Activated naive CD4-positive, alpha-beta T cell treated with anti-CD3 and anti-CD28 coated beads for 36 hours (primary cell): Measurements from ENCODE around the gene GPR143. TPM values are rescaled to one million over a fixed set of nuclear protein-coding genes. Genes with fewer than 3 reads are reported as not detected.
"Not testable (repeated sequence)": the region's sequence is repeated elsewhere in the genome, so short reads cannot be mapped to it uniquely, and the experiment has no call there.

Source experiments
- CTCF ChIA-PET: fragments of 350-600 bp; sonication (Branson Sonifier 250); formaldehyde crosslinking; loops from one replicate; lab custom pipeline; 2021; ENCODE audit warnings: antibody characterized with exemption; lab: Charles Lee
- DNase-seq: peaks from one replicate; pipeline ENCODE4 v3.0.0-alpha.2; 2020
- H3K27ac Mint-ChIP-seq: one replicate; pipeline ENCODE4 v1.8.0; 2021; ENCODE audit warnings: mild to moderate bottlenecking, mixed read lengths
- H3K27me3 Mint-ChIP-seq: one replicate; pipeline ENCODE4 v1.8.0; 2021; ENCODE audit warnings: low read depth, mixed read lengths
- H3K36me3 Mint-ChIP-seq: one replicate; pipeline ENCODE4 v1.8.0; 2021; ENCODE audit warnings: low read depth, mixed read lengths
- H3K4me1 Mint-ChIP-seq: one replicate; pipeline ENCODE4 v1.8.0; 2021; ENCODE audit warnings: low read depth, mixed read lengths
- H3K4me3 Mint-ChIP-seq: one replicate; pipeline ENCODE4 v1.8.0; 2021; ENCODE audit warnings: mild to moderate bottlenecking, moderate library complexity, mixed read lengths
- H3K9me3 Mint-ChIP-seq: one replicate; pipeline ENCODE4 v1.8.0; 2021; ENCODE audit warnings: mixed read lengths
- intact Hi-C: fragments of 100-400 bp; cut with micrococcal nuclease; formaldehyde crosslinking; loops from one replicate; pipeline ENCODE4 v1.15.1; 2023
- total RNA-seq, 2 experiments: library from RNA; stranded (reverse); gene quantifications; one replicate each; pipeline ENCODE4 v1.2.3, GENCODE V29; 2021

Gene GPR143
- total RNA-seq, result not detected

GRCh38 chrX:9765737-9766097 lies at the start of gene GPR143:
Gene GPR143 (minus strand): TSS chrX:9765847. CDS start chrX:9765817, 30 bp downstream.
- CTCF ChIA-PET, result no interaction called here
- intact Hi-C loops, result no loop called here
- Mint-ChIP-seq H3K36me3 (no peaks in the 10 kb centered on the region), H3K4me1 (no peaks in the 10 kb centered on the region), H3K27me3 (peaks cover 14% of the 10 kb centered on the region), H3K9me3 (no peaks in the 10 kb centered on the region), H3K27ac (no peak within 1 kb of the TSS), H3K4me3 (no peak within 1 kb of the TSS)
- DNase-seq, result no peak

DNA sequence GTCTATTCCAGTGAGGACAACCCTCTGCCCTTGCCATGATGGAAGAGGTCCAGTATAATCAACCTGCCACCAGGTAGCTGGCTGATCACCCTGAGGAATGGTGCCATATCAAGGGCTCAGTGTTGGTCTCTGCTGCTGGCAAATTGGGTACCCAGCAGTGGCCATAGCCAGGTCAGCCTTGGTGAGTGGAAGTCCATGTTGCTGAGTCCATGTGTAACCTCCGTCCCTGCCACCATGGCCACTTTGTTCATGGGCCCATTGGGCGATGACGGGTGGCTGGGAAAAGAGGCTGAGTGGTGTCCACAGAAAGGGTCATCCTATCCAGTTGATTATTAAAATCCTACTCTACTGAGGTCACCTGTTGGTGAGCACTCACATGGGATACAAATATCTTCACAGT lies 45.4 kb upstream of the GPR143 start:
- DNase-seq, H3K9me3 Mint-ChIP-seq, H3K27me3 Mint-ChIP-seq, intact Hi-C loops, H3K4me1 Mint-ChIP-seq, H3K27ac Mint-ChIP-seq, H3K36me3 Mint-ChIP-seq, H3K4me3 Mint-ChIP-seq, CTCF ChIA-PET: not testable (repeated sequence)

DNA sequence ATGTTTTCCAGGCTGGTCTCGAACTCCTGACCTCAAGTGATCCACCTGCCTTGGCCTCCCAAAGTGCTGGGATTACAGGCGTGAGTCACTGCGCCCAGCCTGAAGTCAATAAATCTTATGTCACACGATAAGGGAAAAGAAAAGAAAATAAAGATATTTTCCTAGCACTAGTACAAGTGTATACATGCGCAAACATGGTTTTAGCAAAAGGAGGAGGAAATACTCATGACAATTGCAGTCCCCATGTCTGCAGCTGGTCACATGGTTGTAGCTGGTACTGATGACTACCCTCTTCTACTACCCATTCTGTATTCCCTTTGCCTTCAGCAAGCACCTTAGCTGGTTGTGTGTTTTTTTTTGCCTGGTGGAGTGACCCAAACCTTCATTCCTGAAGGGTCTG lies 44.2 kb upstream of the GPR143 start:
- H3K36me3 Mint-ChIP-seq, DNase-seq, H3K4me1 Mint-ChIP-seq, H3K27ac Mint-ChIP-seq, H3K27me3 Mint-ChIP-seq, H3K4me3 Mint-ChIP-seq, intact Hi-C loops, H3K9me3 Mint-ChIP-seq, CTCF ChIA-PET: not testable (repeated sequence)

- CTCF ChIA-PET, result no interaction called here
- Mint-ChIP-seq H3K36me3 (no peaks in the 10 kb centered on the region), H3K4me3 (no peak overlapping the region), H3K27me3 (no peaks in the 10 kb centered on the region), H3K27ac (no peak overlapping the region), H3K9me3 (no peaks in the 10 kb centered on the region), H3K4me1 (no peaks in the 10 kb centered on the region)
- no peak for DNase-seq
- intact Hi-C loops, result no loop called here
Measured at GRCh38 chrX:9807355-9808182, 41.9 kb upstream of the GPR143 start.

DNA sequence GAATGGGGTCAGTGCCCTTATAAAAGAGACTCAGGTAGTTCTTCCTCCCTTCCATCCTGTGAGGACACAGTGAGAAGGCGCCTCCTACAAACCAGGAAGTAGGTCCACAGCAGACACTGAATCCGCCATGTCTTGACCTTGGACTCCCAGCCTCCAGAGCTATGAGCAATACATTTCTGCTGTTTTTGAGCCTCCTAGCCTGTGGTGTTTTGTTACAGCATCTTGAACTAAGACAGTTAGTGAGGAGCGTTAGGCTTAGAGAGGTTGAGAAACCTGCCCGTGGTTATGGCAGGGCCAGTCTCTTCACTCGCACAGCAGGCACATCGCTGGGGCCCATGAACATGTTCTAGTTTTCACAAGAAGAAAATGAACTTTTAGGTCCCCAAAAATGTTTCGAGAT lies 40.3 kb upstream of the GPR143 start:
- no peaks in the 10 kb centered on the region for H3K36me3 Mint-ChIP-seq
- H3K4me3 Mint-ChIP-seq, result no peak overlapping the region
- intact Hi-C loops, result no loop called here
- no peak overlapping the region for H3K27ac Mint-ChIP-seq
- no peaks in the 10 kb centered on the region for H3K4me1 Mint-ChIP-seq
- CTCF ChIA-PET, result no interaction called here
- no peak for DNase-seq
- H3K9me3 Mint-ChIP-seq, result no peaks in the 10 kb centered on the region
- no peaks in the 10 kb centered on the region for H3K27me3 Mint-ChIP-seq

DNA sequence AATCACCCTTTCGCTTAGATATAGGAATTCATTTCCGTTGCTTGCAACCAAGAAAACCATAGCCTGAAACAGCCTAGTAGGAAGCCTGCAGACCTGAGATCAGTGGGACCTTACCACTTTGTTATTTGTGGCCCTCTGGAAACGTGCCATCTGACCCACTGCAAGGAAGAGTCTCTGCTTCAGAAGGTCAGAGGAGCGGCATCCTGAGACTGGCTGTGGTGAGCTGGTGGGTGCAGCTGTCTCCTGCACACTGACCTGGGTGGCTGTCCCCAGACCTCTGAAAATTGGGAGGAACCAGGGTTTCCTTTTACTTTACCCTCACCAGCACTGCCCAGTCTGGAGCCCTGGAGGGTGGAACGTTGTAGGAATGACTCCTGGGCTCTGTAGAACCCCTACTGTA lies 38.8 kb upstream of the GPR143 start:
- peaks cover 7% of the 10 kb centered on the region for H3K9me3 Mint-ChIP-seq

GRCh38 chrX:9802737-9803136 lies 37.1 kb upstream of the GPR143 start:
- peaks cover 7% of the 10 kb centered on the region for H3K9me3 Mint-ChIP-seq
- H3K36me3 Mint-ChIP-seq, result no peaks in the 10 kb centered on the region
- H3K4me3 Mint-ChIP-seq, result no peak overlapping the region
- no peaks in the 10 kb centered on the region for H3K4me1 Mint-ChIP-seq
- CTCF ChIA-PET, result no interaction called here
- no peak for DNase-seq
- H3K27ac Mint-ChIP-seq, result no peak overlapping the region
- intact Hi-C loops, result no loop called here
- H3K27me3 Mint-ChIP-seq, result peaks cover 7% of the 10 kb centered on the region

More for the DNA sequence above, 38.8 kb upstream of the GPR143 start:
- no peak for DNase-seq
- H3K27me3 Mint-ChIP-seq, result peaks cover 7% of the 10 kb centered on the region
- H3K27ac Mint-ChIP-seq, result no peak overlapping the region
- CTCF ChIA-PET, result no interaction called here
- H3K4me1 Mint-ChIP-seq, result no peaks in the 10 kb centered on the region
- no peaks in the 10 kb centered on the region for H3K36me3 Mint-ChIP-seq
- no peak overlapping the region for H3K4me3 Mint-ChIP-seq
- intact Hi-C loops, result no loop called here

GRCh38 chrX:9797384-9798360 lies 32.0 kb upstream of the GPR143 start:
- H3K27ac Mint-ChIP-seq, result no peak overlapping the region
- peaks cover 7% of the 10 kb centered on the region for H3K27me3 Mint-ChIP-seq
- CTCF ChIA-PET, result no interaction called here
- DNase-seq, result no peak
- peaks cover 7% of the 10 kb centered on the region for H3K9me3 Mint-ChIP-seq
- H3K36me3 Mint-ChIP-seq, result no peaks in the 10 kb centered on the region
- no peaks in the 10 kb centered on the region for H3K4me1 Mint-ChIP-seq
- intact Hi-C loops, result no loop called here
- no peak overlapping the region for H3K4me3 Mint-ChIP-seq

DNA sequence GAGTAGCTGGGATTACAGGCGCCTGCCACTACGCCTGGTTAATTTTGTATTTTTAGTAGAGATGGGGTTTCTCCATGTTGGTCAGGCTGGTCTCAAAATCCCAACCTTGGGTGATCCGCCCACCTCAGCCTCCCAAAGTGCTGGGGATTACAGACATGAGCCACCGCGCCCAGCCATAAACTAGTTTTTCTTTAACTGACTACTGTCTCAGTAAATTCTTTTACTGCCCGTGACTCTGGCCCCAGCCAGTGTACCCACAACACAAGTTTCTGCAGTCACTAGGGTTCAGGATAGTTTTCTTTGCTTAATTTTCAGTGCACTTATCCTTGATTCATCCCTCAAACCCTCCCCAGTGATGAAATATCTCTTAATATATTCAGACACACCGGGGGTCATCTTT lies 28.8 kb upstream of the GPR143 start:
- peaks cover under 1% of the 10 kb centered on the region for H3K27me3 Mint-ChIP-seq
- intact Hi-C loops, result no loop called here
- CTCF ChIA-PET, result interaction anchor here (0.6 kb wide), 1 partner anchor 325 kb away, joined by 3 read pairs; no protein-coding TSS in a partner anchor
- no peaks in the 10 kb centered on the region for H3K4me1 Mint-ChIP-seq
- DNase-seq, result no peak
- H3K4me3 Mint-ChIP-seq, result no peak overlapping the region
- peaks cover under 1% of the 10 kb centered on the region for H3K9me3 Mint-ChIP-seq
- H3K36me3 Mint-ChIP-seq, result no peaks in the 10 kb centered on the region
- no peak overlapping the region for H3K27ac Mint-ChIP-seq

- no peak for DNase-seq
- Mint-ChIP-seq H3K4me3 (no peak overlapping the region), H3K36me3 (no peaks in the 10 kb centered on the region), H3K9me3 (no peaks in the 10 kb centered on the region), H3K4me1 (no peaks in the 10 kb centered on the region), H3K27ac (no peak overlapping the region), H3K27me3 (peaks cover 17% of the 10 kb centered on the region)
- CTCF ChIA-PET, result no interaction called here
- intact Hi-C loops, result no loop called here
Measured at GRCh38 chrX:9790866-9791265, 25.2 kb upstream of the GPR143 start.

GRCh38 chrX:9789555-9789954 lies 23.9 kb upstream of the GPR143 start:
- no peak overlapping the region for H3K27ac Mint-ChIP-seq
- no peak for DNase-seq
- no peaks in the 10 kb centered on the region for H3K36me3 Mint-ChIP-seq
- H3K27me3 Mint-ChIP-seq, result peaks cover 25% of the 10 kb centered on the region
- CTCF ChIA-PET, result no interaction called here
- no peak overlapping the region for H3K4me3 Mint-ChIP-seq
- intact Hi-C loops, result no loop called here
- H3K9me3 Mint-ChIP-seq, result no peaks in the 10 kb centered on the region
- H3K4me1 Mint-ChIP-seq, result no peaks in the 10 kb centered on the region

DNA sequence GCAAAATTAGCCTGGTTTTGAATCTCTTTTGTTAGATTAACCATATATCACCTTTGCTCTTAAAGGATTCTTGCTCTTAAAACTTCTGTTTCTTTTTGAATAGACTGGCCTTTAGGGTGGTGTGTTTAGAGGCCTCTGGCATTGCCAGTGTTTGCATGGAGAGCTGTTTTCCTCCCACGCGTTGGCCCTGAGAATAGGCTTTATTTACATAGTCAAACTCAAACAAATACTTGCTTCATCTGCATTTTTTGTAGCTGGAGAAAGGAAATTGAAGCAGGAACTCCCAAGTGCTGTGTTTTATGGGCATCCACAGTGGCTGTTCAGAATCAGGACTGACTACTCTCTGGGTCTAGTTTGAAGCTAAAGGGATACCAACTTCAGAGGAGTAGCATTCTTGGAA lies 23.3 kb upstream of the GPR143 start:
- CTCF ChIA-PET, result no interaction called here
- no peak overlapping the region for H3K27ac Mint-ChIP-seq
- H3K27me3 Mint-ChIP-seq, result peaks cover 30% of the 10 kb centered on the region
- intact Hi-C loops, result no loop called here
- H3K4me1 Mint-ChIP-seq, result no peaks in the 10 kb centered on the region
- no peaks in the 10 kb centered on the region for H3K36me3 Mint-ChIP-seq
- no peak for DNase-seq
- H3K4me3 Mint-ChIP-seq, result no peak overlapping the region
- H3K9me3 Mint-ChIP-seq, result no peaks in the 10 kb centered on the region
